Measurements from ENCODE around the gene ATP6AP1.

Gene ATP6AP1

DNA sequence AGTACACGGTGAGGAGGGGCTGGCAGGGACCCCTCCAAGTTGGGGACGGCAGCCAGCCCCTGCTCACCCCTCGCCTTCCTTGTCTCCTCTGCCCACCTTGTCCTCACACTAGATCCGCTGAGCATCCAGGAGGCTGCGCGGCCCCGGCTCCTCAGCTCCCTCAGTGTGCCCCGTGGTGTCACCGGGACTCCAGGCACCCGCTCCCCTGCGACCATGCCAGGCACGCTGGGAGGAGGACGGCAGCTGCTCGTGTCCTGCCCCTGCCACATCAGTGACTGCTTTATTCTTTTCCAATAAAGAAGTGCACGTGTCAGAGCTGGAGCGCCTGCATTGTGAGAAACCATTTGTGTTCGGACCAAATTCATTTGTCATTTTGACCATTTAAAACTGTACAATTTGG is 21.8 kb downstream of the ATP6AP1 start:
- no peak for DNase-seq

DNA sequence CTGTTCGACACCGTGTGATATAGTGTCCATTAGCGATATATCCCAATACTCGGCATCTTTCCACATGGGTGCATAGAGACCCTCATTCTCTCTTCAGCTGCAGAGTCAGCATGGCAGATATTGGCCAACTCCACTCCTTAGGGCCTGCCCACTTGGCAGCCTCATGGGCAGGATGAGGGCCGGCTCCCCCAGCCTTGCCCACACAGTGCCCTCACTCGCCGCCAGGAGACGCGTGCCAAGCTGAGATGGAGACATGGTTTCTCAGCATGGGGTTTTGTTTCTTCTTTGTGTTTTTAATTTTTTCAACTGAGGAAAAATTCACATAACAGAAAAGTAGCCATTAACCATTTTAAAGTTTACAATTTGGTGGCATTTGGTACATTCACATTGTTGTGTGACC is 24.3 kb downstream of the ATP6AP1 start:
- no peak for DNase-seq

DNA sequence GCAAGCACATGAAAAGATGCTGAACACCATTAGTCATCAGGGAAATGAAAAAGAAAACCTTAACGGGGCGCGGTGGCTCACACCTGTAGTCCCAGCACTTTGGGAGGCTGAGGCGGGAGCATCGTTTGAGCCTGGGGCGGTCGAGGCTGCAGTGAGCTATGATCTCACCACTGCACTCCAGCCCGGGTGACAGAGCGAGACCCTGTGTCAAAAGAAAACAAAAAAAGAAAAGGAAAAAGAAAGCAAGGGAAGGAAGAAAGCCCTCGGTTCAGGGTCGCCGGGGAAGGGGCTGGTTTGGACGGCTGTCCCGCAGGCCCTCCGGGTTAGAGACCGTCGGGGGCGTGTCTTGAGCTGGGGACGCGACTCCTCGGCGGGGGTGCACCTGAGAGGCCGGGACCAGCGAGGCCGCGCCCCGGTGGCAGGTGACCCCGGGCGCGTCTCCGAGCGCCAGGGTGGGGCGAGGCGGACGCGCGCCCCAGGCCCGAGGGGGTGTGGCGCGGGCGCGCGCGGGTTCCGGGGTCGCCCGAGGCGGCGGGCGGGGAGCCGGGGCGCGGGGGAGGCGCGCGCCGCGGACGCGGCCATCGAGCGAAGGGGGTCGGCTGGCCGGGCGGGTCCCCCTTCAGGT is 29.1 kb downstream of the ATP6AP1 start:
- DNase-seq, result peak; percentile 56

DNA sequence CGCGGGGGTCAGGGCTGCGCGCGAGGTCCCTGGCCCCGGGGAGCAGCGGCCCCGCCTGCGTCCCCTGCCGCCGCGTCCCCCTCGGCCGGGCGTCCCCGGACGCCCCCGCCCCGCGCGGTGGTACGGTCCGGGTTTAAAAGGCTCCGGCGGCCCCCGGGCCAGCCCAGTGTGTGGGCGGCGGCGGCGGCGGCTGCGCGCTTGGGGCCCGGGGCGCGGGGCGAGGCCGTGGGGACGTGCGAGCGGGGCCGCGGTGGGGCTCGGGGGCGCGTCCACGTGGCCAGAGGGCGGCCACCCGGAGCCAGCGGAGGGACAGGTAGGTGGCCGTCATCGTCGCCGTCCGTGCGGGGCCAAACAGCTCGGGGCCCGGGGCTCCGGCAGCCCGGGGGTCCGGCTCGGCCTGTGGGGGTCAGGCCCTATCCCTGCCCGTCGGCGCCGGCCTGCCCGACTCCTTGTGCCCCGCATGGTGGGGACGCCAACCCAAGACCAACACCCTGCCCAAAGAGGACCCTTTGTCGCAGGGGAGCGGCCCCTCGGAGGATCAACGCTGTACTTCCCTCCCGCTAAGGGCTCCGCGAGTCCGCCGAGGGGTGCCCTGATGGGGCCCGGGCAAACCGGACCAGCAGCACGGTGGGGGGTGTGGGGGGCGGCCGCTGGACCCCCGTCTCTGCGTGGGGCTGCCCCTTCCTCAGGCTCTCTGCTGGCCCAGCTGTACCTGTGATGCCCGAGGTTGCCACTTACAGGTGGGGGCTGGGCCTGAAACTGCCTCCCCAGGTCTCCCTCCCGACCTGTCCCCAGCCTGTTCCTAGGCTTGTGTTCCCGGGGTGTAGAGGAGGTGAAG is 29.9 kb downstream of the ATP6AP1 start, which contains the start of gene PLXNA3:
Gene PLXNA3 (plus strand): TSS at position 166 of the 838 bp plus-strand sequence. CDS start 1,903 bp downstream, outside the sequence.
- DNase-seq, result peak; percentile 59

DNA sequence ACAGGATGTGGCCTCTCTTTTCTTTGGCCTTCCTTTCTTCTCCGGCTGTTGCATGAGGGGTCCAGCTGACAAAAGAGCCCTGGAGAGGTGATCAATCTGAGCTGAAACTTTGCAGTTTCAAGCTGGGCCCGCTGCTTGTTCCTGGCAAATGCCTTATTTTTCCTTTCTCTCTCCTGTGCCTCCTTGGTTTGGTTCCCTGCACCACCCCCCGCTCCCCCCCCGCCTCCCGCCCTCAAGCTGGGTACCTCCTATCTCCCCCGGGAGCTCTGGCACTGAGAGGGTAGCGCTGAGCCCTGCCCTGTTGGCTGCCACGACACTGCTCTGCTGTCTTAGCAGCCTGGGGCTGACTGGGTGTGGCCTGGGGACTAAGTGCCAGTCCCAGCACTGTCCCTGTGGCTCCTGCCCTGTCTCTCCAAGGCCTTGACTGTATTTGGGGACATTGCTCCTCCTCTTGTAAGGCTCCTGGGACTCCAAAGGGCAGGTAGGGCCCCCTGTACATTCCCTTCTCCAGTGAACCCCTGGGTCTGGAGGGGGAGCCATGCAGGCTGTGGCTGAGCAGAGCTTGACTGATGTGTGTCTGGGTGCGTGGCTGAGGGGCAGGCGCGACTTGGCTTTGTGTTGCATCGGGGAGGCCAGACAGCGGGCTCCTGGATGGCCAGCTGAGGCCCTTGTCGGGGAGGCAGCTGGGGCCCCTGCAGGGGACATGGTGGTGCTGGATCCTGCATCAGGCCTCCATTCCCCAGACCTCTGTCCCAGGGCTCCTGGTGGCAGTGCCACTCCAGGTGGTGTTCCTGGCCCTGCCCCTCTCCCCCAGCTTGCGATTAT is 30.7 kb downstream of the ATP6AP1 start:
- DNase-seq, result no peak

DNA sequence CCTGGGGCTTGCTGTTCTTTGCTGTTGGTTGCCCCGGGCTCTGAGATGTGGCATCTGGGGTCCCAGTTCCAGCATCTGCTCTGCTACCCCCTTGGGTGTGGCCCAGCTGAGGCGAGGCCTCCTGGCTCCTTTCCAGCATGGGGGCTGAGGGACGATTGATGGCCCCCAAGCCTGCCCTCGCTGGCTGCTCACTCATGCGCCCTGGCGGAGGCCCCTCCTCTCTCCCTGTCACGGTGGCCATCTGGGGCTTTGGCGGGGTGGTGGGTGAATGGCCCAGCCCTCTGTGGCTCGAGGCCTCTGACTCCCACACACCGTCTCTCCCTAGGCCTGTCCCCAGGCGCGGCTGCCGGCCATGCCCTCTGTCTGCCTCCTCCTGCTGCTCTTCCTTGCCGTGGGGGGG is 31.4 kb downstream of the ATP6AP1 start:
- no peak for DNase-seq

DNA sequence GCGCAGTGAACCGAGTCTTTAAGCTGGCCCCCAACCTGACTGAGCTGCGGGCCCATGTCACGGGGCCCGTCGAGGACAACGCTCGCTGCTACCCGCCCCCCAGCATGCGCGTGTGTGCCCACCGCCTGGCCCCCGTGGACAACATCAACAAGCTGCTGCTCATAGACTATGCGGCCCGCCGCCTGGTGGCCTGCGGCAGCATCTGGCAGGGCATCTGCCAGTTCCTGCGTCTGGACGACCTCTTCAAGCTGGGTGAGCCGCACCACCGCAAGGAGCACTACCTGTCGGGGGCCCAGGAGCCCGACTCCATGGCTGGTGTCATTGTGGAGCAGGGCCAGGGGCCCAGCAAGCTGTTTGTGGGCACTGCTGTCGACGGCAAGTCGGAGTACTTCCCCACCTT is 31.8 kb downstream of the ATP6AP1 start:
- DNase-seq, result no peak

DNA sequence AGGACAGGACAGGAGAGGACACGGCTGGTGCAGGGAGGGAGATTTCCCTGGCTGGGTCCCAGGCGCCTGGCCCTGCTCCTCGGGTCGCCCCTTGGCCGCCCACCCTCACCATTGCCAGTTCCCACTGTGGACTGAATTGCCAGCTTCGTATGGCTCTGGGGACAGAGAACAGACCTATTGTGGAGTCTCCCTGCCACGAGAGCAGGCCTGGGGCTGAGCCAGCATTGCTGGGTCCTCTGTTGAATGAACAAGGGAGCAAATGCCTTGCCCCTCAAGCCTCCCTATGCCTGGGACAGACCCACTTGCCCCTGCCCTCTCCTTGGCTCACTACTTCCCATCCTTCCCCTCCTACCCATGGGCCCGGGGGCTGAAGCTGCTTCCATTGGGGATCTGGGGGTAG is 33.9 kb downstream of the ATP6AP1 start:
- DNase-seq, result no peak

DNA sequence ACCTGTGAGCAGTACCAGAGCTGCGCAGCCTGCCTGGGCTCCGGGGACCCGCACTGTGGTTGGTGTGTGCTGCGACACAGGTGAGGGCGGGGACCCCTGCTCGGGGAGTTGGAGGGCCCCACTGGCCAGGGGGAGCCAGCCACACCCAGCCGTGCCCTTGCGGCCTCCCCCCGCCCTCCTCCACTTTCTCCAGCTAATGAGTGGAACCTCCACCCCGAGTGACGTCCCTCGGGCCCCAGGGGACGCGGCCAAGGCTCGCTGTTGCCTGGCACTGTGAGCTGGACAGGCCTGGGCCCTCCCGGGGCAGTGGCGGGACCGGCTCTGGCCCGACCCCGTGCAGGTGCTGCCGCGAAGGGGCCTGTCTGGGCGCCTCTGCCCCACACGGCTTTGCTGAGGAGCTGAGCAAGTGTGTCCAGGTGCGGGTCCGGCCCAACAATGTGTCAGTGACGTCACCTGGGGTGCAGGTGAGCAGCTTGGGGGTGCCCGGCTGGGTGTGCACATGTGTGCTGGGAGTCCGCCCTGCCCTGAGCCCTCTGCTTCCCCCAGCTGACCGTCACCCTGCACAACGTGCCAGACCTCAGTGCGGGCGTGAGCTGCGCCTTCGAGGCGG is 35.2 kb downstream of the ATP6AP1 start:
- DNase-seq, result no peak

DNA sequence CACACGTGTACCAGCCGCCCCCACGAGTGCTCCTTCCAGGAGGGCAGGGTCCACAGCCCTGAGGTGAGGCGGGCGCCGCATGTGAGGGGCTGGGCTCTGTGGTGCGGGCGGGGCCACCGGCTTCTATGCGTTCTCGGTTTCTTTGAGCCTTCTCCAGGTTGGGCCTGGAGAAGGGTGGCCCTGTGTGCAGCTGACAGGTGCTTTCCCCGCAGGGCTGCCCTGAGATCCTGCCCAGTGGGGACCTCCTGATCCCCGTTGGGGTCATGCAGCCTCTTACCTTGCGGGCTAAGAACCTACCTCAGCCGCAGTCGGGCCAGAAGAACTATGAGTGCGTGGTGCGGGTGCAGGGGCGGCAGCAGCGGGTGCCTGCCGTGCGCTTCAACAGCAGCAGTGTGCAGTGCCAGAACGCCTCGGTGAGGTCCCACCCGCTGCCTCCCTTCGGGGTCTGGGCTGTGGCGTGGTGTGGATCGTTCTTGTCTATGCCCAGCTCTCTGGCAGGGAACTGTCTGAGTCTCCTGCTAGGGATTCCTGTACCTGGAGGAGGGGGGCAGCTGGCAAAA is 36.4 kb downstream of the ATP6AP1 start:
- no peak for DNase-seq

DNA sequence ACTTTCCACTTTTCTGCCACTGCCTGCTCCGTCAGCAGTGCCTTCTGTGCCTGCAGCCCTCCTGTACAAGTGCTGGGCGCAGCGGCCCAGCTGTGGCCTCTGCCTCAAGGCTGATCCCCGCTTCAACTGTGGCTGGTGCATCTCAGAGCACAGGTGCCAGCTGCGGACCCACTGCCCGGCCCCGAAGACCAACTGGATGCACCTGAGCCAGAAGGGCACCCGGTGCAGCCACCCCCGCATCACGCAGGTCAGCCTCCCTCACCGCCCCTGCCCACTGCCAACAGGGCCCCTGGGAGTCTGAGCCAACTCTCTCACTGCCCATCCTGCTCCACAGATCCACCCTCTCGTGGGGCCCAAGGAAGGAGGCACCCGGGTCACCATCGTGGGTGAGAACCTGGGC is 37.1 kb downstream of the ATP6AP1 start:
- no peak for DNase-seq

DNA sequence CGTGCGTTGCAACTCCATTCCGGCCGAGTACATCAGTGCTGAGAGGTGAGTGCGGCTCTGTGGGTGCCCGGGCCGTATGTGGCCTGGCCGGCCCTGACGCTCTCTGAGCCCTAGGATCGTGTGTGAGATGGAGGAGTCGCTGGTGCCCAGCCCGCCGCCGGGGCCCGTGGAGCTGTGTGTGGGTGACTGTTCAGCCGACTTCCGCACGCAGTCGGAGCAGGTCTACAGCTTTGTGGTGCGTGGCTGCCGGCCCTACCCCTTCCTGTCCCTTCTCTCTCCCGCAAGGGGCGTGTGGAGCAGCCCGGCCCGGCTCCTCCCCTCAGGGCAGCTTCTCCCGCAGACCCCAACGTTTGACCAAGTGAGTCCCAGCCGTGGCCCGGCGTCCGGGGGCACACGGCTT is 37.6 kb downstream of the ATP6AP1 start:
- DNase-seq, result no peak

DNA sequence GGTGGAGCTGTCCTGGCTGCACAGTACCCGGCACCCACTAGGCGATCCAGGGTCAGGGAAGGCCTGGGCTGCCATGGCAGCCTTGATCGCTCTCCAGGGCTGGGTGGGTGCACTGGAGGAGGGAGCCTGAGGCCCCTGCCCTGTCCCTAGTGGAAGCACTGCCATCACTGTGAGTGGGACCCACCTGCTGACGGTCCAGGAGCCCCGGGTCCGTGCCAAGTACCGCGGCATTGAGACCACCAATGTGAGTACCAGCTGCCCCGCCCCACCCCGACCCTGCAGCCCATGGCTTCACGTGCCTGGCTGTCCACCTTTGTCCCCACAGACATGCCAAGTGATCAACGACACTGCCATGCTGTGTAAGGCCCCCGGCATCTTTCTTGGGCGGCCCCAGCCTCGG is 38.4 kb downstream of the ATP6AP1 start:
- DNase-seq, result no peak

DNA sequence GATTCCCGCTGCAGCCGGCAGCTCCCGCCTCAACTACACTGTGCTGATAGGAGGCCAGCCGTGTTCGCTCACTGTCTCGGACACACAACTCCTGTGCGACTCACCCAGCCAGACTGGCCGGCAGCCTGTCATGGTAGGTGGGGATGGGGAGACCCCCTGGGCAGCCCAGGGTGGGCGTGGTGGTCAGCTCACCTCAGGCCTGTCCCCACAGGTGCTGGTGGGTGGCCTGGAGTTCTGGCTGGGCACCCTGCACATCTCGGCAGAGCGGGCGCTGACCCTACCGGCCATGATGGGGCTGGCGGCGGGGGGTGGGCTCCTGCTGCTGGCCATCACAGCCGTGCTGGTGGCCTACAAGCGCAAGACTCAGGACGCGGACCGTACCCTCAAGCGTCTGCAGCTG is 39.1 kb downstream of the ATP6AP1 start:
- DNase-seq, result no peak

DNA sequence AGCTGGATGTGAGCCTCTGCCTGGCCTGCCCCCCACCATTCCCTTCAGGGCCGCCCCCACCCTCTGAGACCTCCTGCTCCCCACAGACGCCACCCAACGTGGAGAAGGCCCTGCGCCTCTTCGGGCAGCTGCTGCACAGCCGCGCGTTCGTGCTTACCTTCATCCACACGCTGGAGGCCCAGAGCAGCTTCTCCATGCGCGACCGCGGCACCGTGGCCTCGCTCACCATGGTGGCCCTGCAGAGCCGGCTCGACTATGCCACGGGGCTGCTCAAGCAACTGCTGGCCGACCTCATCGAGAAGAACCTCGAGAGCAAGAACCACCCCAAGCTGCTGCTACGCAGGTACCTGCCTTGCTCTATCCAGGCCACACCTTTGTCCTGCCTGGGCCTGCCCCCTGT is 39.7 kb downstream of the ATP6AP1 start:
- no peak for DNase-seq

DNA sequence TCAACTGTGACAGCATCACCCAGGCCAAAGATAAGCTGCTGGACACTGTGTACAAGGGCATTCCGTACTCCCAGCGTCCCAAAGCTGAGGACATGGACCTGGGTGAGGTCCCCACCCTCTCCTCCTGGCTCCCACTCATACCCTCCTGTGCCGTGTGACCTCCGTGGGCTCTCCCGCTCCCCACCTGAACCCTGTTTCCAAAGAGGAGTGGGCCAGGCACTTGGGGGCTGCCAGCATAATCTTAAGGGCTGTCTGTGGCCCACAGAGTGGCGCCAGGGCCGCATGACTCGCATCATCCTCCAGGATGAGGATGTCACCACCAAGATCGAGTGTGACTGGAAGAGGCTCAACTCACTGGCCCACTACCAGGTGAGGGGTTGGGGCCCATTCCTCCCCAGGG is 40.6 kb downstream of the ATP6AP1 start:
- no peak for DNase-seq

DNA sequence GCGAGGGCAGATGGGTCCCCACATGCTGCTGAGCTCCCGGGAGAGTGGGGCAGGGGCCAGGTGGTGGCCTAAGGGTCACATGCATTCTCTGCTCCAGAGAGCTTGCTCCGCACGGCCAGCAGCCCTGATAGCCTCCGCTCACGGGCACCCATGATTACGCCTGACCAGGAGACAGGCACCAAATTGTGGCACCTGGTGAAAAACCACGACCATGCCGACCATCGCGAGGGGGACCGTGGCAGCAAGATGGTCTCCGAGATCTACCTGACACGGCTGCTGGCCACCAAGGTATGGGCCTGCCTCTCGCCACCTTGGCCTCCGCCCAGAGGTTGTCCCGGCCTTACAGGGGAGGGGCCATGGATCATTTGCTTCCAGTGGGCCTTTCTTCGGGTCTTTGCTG is 41.4 kb downstream of the ATP6AP1 start:
- no peak for DNase-seq

DNA sequence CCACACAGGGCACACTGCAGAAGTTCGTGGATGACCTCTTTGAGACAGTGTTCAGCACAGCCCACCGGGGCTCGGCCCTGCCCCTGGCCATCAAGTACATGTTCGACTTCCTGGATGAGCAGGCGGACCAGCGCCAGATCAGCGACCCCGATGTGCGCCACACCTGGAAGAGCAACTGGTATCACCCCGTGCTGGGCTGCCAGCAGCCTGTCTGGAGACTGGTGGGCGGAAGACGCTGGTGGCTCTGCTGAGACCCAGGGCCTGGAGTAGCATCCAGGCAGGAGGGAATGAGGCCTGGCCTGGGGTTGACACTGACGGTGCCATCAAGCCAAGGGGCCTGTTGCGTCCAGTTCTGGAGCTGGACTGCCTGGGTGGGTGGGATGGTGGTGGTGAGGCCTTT is 42.0 kb downstream of the ATP6AP1 start:
- DNase-seq, result no peak

DNA sequence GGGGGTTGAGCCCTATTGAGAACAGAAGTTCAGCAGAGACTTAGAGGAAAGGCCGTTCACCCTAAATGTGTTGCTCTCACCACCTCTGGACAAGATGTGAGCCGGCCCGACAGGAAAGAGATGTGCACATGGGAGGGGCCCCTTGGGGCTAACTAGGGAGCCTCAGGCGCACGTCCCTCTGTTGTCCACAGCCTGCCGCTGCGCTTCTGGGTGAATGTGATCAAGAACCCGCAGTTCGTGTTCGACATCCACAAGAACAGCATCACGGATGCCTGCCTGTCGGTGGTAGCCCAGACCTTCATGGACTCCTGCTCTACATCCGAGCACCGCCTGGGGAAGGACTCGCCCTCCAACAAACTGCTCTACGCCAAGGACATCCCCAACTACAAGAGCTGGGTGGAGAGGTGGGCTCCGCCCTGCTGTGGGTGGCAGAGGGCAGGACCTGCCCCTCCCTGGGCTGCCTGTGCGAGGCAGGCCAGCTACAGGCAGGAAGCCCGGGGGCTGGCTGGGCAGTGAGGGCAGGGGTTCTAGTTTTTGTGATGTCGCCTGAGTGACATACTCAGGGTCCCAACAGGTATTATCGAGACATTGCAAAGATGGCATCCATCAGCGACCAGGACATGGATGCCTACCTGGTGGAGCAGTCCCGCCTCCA is 42.6 kb downstream of the ATP6AP1 start:
- DNase-seq, result no peak

DNA sequence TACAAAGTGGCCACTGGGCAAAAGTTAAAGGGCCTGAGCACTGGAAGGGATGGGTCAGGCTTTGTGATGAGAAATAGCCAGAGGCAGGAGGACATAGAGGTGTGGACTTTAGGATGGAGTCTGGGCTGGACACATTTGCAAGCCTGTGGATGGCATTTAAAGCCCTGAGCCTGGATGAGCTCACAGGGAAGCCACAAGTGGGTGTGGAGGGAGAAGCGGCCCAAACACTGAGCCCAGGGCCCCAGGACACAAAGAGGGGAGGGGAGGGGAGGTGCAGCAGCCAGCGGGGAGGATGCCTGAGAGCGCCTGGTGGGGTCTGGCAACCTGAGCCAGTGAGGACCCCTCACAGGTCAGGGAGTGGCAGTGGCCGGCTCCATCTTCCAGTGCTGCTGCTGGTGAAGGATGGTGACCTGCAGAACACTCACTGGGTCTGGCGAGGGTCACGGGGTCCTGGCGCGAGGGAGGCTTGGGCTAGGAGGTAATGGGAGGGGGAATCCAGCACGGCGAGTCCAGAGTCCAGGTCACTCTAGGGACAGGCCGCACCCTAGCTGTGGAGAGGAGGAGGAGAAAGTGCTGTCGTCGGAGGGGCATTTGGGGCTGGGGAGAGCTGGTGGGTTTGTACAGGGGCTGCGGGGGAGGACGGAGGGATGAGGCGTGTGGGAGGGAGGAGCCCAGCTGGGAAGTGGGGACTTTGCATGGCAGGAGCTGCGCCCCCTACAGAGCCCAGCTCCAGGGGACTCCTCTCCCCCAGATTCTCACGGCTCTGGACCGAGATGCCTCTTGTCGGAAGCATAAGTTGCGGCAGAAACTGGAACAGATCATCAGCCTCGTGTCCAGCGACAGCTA is 43.6 kb downstream of the ATP6AP1 start:
- DNase-seq, result no peak
